ENCODE measurements around the gene BUD31. TPM values are rescaled to one million over a fixed set of nuclear protein-coding genes. Genes with fewer than 3 reads are reported as not detected.

The BUD31 gene
- total RNA-seq, 1 donor from 2014 or later = 35.9 TPM

DNA sequence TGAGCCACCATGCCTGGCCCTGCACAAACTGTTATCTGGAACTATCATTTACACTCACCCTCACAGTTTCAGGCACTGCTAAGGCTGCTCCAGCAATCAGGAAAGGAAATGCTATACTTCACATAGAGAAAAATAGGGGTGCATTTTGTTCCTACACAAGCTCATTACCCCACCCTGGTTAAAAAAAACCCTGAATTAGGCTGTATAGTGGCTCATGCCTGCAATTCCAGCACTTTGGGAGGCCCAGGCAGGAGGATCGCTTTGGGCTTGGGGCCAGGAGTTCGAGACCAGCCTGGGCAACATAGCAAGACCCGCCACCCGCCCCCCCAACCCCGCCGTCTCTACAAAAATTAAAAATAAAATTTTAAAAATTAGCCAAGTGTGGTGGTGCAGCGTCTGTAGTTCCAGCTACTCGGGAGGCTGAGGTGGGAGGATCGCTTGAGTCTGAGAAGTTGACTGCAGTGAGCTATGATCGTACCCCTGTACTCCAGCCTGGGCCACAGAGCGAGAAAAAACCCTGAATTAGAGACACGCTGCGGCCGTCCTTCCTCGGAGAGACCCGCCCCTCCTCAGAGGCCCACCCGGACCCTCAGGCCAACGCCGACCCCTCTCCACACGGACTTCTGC lies 29.3 kb downstream of the BUD31 start:
- no peak for DNase-seq

DNA sequence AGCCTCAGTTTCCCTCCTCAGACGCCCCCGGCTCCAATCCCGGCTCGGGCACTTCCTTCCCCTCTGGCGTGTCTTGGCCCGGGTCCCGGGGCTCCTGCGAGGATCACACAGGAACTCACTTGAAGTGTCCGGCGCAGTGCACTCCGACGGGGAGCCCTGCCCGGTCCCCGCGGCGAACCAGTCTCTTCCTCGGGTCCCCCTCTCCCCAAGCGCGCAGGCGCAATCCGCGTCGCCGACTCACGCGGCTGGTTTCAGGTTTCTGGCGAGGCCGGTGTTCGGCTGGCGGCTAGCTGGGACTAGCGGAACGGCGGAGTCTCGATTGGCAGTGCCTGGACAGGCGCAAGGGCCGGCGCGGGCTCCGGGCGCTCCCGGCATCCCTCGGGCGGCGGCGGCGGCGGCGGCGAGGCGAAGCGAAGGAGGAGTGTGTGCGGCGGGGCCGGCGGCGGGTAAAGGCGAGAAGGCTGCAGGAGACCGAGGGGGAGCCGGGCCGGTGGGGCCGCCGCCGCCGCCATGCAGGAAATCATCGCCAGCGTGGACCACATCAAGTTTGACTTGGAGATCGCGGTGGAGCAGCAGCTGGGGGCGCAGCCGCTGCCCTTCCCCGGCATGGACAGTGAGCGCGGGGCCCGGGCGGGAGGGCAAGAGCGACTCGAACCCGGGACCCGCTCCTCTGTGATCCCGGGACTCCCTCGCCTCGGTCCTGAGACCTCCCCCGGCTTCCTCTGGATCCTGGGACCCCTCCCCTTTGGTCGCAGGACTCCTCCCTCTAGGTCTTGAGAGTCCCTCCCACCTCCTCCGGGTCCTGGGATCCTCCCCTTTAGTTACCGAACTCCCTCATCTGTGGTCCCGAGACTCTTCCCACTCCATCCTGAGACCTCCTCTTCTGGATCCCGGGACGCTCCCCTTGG lies 30.1 kb downstream of the BUD31 start, which contains the start of the genes CPSF4 and PTCD1:
CPSF4 (plus strand) TSS at position 371 of the 908 bp plus-strand sequence; CDS start at position 511, 140 bp downstream.
PTCD1 (minus strand) TSS at position 226 of the 908 bp plus-strand sequence. CDS start 3,556 bp downstream, outside the sequence.
- DNase-seq = peak; percentile 98

DNA sequence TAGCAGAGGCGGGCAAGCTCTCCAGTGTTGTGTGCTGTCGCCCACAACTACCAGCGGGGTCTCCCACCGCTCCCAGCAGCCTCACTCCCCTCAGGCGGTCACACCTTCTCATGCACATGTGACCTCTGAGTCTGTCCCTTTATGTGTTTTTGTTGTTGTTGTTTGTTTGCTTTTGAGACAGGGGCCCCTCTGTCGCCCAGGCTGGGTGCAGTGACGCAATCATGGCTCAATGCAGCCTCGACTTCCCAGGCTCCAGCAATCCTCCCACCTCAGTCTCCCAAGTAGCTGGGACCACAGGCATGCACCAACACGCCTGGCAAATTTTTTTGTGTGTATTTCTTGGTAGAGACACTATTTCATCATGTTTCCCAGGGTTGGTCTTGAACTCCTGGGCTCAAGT lies 31.4 kb downstream of the BUD31 start:
- no peak for DNase-seq

DNA sequence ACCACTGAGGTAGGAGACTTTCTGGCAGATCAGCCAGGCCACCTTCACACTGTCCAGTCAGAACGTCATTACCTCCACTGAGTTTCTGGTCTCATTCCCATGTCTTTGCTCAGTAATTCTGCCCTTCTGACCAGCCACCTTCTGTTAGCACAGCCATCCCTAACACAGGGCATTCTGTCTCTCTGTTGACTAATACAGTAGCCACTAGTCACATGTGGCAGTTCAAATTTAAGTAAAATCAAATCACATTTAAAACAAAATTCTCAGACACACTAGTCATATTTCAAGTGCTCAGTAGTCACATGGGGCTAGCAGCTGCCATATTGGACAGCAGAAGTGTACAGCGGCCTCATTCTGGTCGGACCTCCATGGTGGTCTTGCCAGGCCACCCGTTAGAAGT lies 37.3 kb downstream of the BUD31 start:
- DNase-seq = no peak

DNA sequence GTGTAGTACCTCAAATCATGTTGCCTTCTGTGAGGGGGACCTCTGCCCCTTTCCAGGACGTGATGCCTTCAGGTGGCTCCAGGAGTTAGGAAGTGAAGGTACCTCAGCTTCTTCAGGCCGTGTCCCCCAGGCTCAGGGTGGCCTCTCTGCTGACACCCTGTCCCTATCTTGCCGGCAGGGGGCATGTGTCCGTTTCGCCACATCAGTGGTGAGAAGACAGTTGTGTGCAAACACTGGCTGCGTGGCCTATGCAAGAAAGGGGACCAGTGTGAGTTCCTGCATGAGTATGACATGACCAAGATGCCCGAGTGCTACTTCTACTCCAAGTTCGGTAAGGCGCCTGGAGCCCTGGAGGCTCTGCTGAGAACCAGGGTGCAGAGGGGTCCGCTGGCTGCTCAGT lies 39.2 kb downstream of the BUD31 start:
- DNase-seq = no peak

DNA sequence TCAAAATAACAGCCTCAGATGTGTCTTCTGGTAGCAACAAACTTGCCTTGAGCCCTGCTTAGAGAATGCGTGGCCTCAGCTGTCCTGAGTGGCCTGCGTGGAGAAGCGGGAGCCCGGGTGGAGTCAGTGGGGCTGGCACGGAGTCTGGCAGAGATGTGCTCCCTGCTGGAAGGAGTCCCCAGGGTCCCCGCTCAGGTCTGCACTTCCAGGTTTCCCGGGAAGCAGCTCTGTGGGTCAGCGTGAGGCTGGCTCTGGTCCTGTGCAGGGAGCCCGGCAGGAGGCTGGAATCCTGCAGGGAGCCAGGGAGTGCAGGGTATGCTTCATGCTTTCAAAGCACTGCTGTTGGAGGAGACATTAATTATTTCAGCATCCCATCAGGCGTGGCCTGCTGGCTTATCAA lies 40.1 kb downstream of the BUD31 start:
- DNase-seq = no peak

DNA sequence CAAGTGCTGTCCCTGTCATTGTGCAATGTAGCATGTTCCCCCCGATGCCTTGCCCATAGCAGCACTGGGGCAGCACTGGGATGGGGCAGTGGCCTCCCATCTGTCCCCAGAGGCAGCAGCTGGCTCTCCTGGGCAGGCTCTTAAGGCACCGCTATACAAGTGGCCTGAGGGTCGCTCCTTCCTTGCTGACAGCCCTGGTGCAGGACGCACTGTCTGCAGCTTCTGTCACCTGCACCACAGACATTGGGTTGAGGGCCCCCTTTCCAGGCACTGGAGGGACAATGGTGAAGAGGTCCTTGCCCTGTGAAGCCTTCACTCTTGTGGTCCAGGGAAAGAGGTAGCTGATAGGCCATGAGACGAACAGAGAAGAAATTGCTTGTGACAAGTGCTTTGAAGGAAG lies 40.6 kb downstream of the BUD31 start:
- DNase-seq = no peak

DNA sequence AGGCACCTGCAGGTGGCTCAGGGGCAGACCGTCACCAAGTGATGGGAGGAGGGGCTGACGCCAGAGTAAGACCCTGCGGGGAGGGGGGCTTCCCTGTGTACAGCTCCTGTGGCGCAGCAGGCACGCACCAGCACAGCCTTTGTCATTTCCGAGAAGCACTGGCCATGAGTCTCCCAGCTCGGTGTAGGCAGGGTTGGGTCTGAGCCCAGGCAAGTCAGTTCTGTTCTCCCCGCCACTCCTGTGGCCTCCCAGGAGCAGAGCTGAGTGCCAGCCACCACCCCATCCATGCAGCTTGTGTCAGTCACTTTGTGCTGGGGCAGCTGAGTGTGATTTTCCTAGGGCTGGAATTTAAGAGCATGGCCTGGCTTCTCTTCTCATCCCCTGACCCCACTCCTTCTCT lies 43.2 kb downstream of the BUD31 start:
- DNase-seq = no peak

DNA sequence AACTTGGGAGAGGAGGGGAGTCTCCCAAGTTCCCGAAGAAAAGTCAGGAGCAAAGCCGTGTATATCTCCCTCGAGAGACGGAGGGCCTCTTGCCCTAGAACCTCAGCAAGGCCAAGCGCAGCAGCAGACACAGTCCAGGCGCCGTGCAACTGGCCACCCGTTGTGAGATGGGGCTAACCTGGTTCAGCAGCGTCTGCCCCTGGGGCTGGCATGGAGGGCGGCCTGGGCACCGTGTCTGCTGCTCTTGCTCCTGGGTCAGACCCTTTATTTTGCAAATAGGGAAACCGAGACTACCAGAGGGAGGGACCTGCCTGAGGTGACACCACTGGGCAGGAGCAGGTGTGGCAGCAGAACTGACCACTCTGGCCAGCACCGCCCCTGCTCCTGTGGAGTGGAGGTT lies 43.8 kb downstream of the BUD31 start:
- DNase-seq = no peak

DNA sequence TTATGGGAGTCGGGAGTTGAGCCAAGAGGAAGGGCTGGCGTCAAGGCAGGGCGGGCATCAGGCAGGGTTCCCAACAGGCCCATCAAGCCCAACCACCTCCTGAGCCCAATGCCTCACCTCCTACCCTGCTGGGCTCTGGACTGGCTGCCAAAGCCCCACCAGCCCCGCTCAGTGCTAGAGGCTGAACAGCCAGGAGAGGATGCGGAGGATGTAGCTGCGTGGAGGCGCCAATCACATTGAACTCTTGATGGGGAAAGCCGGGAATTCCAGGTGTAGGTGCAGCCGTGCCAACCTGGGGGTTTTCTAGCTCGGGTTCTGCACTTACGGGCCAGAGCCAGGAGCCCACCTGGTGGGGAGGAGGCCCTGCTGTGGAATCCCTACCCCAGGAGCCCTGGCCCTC lies 44.3 kb downstream of the BUD31 start:
- no peak for DNase-seq

DNA sequence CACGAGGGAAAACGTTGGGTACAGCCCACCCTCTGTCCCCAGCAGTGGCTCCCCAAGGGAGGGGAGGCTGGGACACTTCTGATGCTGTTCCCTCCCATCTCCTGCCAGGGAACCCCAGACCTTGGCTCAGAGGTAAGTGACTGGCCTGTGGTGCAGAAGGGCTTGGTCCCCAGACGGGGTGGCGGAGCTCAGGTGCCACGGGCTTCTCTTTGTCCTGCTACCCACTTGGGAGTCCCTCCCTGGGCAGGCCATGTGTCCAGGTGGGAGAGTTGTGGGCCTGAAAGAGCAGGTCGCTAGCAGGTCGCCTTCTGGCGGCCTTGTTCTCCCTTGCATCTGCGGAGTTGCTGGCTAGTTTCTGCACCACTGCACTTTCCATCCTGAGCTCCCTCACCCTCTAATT lies 47.1 kb downstream of the BUD31 start:
- no peak for DNase-seq

DNA sequence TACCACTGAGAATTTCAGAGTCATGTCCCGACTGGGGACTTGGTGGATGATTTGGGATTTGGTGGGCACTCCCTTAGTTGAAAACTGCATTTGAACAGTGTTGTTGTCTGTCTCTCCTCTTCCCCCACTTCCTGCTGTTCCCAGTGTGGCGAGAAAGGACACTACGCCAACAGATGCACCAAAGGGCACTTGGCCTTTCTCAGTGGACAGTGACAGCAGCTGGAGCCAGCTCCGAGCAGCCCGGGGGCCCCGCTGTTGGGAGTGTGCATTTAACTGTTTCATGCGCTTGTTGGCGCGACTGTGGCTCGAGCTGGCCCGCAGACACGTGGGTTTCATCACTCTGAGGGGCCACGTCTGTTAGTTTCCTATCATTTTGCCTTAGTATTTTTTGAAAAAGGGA lies 47.5 kb downstream of the BUD31 start:
- no peak for DNase-seq

DNA sequence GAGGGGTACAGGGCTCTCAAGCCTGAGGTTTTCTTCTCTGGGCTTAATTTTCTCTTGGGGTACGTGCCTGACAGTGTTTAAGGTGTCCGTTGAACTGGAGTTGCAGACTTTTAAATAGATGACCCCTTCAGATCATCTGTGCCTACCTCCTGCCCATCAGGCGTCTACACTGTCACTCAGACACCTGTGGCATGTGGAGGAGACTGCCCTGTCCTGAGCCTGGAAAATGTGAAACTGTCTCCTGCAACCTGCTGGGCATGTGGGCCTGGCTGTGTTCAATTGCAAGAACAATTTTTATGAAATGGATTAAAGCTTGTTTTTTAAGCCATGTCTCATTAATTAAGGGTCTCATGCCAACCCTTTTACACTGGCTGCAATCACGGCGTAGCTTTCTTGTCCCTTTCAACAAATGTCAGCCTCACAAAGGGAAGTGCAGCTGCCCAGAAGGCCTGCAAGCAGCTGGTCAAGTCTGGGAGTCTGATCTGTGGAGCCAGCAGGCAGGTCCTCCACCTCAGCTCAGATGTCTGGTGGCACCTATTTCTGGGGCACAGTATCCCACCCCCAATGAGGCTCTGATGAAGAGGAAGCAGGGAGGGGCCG lies 48.4 kb downstream of the BUD31 start:
- no peak for DNase-seq

DNA sequence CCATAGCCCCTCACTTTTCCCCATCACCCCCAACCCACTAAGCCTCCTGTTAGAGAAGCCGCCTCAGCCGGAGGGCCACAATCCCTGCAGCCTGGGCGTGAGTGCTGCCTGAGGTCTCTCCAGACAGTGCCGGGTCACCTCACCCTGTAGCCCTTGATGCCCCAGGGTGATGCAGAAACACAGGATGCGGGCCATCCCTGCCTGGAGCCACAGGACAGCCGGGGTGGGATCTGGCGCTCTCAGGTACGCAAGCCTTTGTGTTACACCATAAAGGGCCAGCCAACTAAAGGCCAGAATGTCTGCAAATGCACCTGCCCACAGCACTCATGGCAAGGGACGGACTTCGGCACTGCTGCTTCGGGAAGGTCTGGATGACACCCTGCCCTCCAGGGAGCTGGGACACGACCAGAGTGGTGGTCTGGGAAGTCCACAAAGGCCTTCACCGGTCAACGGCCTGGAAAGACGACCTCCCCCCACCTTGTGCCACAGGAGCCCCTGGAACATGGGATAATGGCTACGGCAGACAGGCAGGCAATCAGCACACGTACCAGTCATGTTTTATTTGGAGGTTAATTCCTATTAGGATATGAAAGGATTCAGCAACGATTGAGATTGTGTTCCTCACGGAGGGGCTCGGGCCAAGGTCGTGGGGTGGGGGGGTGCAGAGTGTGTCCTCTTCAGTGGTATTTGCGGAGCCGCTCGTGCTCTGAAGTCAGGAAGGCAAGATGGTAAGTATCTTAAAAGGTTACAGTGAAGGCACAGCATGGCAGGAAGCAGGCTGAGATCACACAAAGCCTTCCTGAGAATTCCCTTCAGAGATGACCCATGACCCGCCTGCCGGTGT lies 49.1 kb downstream of the BUD31 start:
- DNase-seq = no peak

DNA sequence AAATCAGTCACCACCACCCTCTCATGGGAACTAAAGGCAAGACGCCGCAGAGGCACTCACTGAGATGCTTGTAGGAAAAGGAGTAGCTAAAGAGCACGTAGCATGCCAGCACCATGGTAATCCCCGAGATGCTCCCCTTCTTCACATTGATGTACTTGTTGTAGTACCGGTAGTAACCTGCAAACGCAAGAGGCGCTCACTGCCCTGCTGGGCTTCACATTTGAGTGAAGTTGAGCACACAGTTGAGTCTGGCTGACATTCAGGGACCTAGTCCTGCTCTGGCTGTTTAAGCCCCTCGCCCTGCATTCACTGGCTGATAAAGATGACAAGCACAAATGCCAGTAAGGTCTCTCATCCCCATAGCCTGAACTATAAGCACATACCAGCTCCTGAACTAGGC lies 50.3 kb downstream of the BUD31 start:
- DNase-seq = no peak

DNA sequence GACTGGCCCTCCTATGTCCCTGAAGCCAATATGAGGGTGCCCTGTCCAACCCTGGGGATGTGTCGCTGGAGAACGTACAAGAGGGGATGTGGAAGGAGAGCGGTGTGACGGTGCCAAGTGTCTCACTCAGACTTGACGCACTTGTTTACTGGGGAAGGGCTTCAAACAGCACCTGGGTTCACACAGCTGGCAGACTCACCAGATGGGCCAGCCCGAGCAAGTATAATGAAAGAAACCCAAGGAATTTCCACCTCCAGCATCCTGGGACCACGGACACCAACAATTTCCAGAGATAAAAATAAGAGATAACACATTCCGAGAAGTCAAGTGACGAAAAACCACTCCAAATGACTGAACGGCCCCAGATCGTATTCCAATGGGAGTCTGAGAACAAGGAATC lies 51.9 kb downstream of the BUD31 start:
- no peak for DNase-seq

DNA sequence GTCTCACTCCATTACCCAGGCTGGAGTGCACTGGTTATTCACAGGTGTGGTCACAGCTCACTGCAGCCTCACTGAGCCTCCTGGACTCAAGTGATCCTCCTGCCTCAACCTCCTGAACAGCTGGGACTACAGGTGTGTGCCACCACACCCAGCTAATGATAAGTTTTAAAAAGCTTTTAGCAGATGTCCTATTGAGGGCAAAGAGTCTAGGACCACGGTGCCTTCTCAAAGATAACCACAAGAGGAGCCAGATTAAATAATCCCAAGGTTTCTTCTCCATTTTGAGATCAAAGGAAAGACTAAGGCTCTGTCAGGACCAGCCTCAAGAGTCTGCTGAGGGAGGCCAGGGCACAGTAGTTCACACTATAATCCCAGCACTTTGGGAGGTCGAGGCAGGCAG lies 52.5 kb downstream of the BUD31 start:
- no peak for DNase-seq

DNA sequence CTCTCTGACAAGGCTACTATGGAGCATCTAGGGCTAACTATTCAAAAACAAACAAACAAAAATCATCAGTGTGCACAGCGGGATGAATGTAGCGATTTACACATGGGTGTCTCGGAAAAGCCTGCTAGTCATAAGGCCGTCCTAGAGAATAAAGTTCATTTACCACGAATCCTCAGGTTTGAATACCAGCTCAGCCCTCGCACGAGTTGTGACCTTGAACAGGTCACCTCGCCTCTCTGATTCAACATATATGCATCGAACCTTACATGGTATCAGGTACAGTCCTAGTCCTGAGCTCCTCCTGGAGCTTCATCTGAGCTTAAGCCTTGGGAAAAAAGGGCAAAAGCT lies 56.6 kb downstream of the BUD31 start:
- no peak for DNase-seq

DNA sequence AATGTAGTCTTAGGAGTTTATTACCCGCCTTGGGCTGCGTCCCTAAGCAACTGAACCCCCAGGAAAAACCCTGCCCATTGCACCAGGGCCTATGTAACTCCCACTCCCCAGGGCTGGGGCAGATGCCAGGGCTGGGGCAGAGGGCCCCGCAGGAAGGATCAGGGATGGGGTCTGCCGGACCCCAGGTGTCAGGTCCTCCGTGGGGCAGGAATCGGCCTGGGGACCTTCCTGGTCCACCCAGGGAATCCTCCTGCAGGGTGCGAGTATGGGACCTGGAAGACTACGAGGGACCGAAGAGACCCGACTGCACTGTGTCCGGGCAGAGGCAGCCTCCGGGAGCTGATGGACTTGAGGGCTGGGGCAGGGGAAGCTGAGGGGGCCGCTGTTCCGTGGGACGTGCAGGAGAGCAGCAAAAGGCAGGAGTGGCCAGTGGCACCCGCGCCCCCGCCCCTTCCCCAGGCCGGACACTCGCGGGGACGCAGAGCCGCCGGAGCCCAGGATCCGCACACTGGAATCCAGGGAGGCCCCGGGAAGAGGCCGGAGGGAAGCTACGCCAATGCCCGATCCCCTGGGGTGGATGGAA lies 59.7 kb downstream of the BUD31 start:
- DNase-seq = no peak

Measured in tongue (tissue), 2 donors.